22Rv1 (cell line): ENCODE data around the gene BASP1.

ENCODE experiments used
- CTCF ChIP-seq: fragments of 450-650 bp; IDR thresholded peaks from 2 replicates; pipeline ENCODE4 v1.5.1; 2017; ENCODE audit warnings: mild to moderate bottlenecking
- ZFX ChIP-seq: fragments of 450-650 bp; IDR thresholded peaks from 2 replicates; pipeline ENCODE4 v1.6.1; 2017; ENCODE audit warnings: antibody characterized with exemption, borderline replicate concordance

DNA sequence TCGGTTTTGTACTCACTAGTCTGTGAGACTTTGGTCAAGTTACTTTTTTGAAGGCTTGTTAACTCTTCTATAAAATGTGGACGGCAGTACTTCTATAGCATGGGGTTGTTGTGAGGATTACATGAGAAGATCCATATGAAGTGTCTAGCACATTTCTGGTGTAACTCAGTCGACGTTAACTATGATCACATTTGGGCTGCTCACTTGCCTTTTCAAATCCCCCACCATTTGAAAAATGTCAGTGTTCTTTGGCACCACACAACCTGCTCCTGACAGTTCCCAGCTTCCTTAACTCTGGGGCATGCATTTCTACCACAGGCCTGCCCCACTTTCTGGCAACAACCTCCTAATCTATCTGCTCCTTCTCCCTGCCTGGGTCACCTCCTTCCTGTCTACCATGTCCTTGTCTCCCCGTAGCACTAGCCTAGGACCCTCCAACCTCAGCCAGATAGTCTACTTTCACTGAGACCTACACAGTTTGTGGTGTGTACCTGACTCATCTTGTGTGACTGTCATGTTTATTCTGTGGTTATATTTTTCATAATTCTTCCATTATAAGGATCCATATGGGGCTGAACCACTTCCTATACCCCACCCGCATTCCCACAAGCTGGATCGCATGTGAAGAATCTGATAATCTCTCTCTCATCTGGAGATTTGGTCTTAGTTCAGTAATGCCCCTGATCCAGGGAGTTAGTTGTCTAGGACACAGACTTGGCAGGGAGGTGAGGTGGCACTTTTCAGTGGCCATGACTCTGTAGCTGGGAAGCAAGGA is 30.2 kb upstream of the BASP1 start:
- TF ChIP-seq CTCF (no peak), ZFX (no peak)
